ENCODE data around the gene CCL5. TPM values are rescaled to one million over a fixed set of nuclear protein-coding genes. Genes with fewer than 3 reads are reported as not detected.

CCL5 gene
- polyA plus RNA-seq, 2 of the 4 experiments (the other 2 are of a cell fraction): 0.12 to 0.31 TPM

- Histone ChIP-seq H3K4me3 (no peak overlapping the region), H3K9me3 (no peaks in the 10 kb centered on the region), H3K4me1 (no peaks in the 10 kb centered on the region), H3K4me2 (no peak overlapping the region), H3K27ac (no peak overlapping the region)
- DNase-seq (ENCODE audit: low read depth in 1 of 2, low spot score in 1 of 2): no peak
- FAIRE-seq: no peak
- 87% methylated on average over 4 of the region's 4 CpGs for WGBS (ENCODE audit: missing lambda C conversion rate)
- CTCF ChIA-PET: interaction anchor here (1.2 to 5.1 kb wide), 10 partner anchors 10 to 635 kb away, joined by 3 to 41 read pairs (median 8); no protein-coding TSS in a partner anchor
- 0 out of 6 replicates have a peak, but pooled peaks of 1 of the 2 experiments have one; percentile 26 for ATAC-seq
- TF ChIP-seq CTCF (IDR thresholded peaks at IDR 0.05) (no peak), SMC3 (IDR thresholded peaks at IDR 0.05) (no peak), ELK1 (IDR thresholded peaks at IDR 0.05; ENCODE audit: low read depth, low read length) (no peak), TFCP2L1 (CRISPR knock-in tag; IDR thresholded peaks at IDR 0.05) (0 out of 2 replicates have a peak, but pooled peaks have one; percentile 9)
- POLR2A ChIA-PET: interaction anchor here (0.6 to 1.3 kb wide), 2 partner anchors 11 to 39 kb away, joined by 3 read pairs; partner anchors contain the start of gene TAF15
Observed at GRCh38 chr17:35847633-35848373, 32.4 kb downstream of the CCL5 start.

- ATAC-seq (no peak), FAIRE-seq (no peak), DNase-seq (ENCODE audit: low read depth in 1 of 2, low spot score in 1 of 2) (no peak)
- no peak for TF ChIP-seq CBX8 (IDR thresholded peaks at IDR 0.05)
- TF ChIP-seq RAD21 (conservative IDR thresholded peaks at IDR 0.05 in 1 of 2, IDR thresholded peaks at IDR 0.05 in 1 of 2): no peak
- no peak for TF ChIP-seq USF2 (IDR thresholded peaks at IDR 0.05)
- no peak for TF ChIP-seq NPAS2 (CRISPR knock-in tag; IDR thresholded peaks at IDR 0.05; ENCODE audit: borderline replicate concordance)
- no peak for TF ChIP-seq HES2 (IDR thresholded peaks at IDR 0.05)
- no peak for TF ChIP-seq RCOR1 (IDR thresholded peaks at IDR 0.05; ENCODE audit: low read depth, low read length)
- TF ChIP-seq TP53 (CRISPR knock-in tag; IDR thresholded peaks at IDR 0.05): no peak
- ChIA-PET CTCF (interaction anchor here (0.6 to 5.1 kb wide), 9 partner anchors 13 to 1803 kb away, joined by 3 to 24 read pairs (median 6); no protein-coding TSS in a partner anchor), POLR2A (no interaction called here)
- Histone ChIP-seq H3K4me2 (no peak overlapping the region), H3K27ac (no peak overlapping the region), H3K4me3 (no peak overlapping the region), H3K4me1 (no peaks in the 10 kb centered on the region), H3K9me3 (no peaks in the 10 kb centered on the region)
- WGBS (ENCODE audit: missing lambda C conversion rate): 89% methylated on average over 2 of the region's 2 CpGs
Observed at GRCh38 chr17:35847006-35847405, 33.2 kb downstream of the CCL5 start.

- DNase-seq (ENCODE audit: low read depth in 1 of 2, low spot score in 1 of 2) (no peak), ATAC-seq (no peak), FAIRE-seq (no peak)
- ChIA-PET POLR2A (no interaction called here), CTCF (interaction anchor here (0.6 to 5.1 kb wide), 6 partner anchors 12 to 303 kb away, joined by 3 to 24 read pairs (median 5); partner anchors contain the start of gene RDM1)
- no peak overlapping the region for H3K4me2 ChIP-seq
- no peaks in the 10 kb centered on the region for H3K9me3 ChIP-seq
- peaks cover 4% of the 10 kb centered on the region; the same call in 2 of the 3 replicates for H3K4me1 ChIP-seq
- H3K4me3 ChIP-seq: no peak overlapping the region
- TF ChIP-seq ATOH8 (CRISPR knock-in tag; IDR thresholded peaks at IDR 0.05; ENCODE audit: low read depth) (no peak), HMGXB4 (CRISPR knock-in tag; IDR thresholded peaks at IDR 0.05; ENCODE audit: borderline replicate concordance) (no peak), HES2 (IDR thresholded peaks at IDR 0.05) (no peak), POLR2A (IDR thresholded peaks at IDR 0.05; ENCODE audit: low read length) (no peak), HDAC2 (IDR thresholded peaks at IDR 0.05) (no peak), POLR2AphosphoS2 (conservative IDR thresholded peaks at IDR 0.05; ENCODE audit: low read length) (no peak), CHD2 (IDR thresholded peaks at IDR 0.05; ENCODE audit: low read length, partially characterized antibody) (no peak), TP53 (CRISPR knock-in tag; IDR thresholded peaks at IDR 0.05) (no peak), MAX (IDR thresholded peaks at IDR 0.05) (no peak), HOXB13 (CRISPR knock-in tag; IDR thresholded peaks at IDR 0.05; ENCODE audit: low read depth) (no peak)
- H3K27ac ChIP-seq: no peak overlapping the region
- WGBS (ENCODE audit: missing lambda C conversion rate): 94% methylated on average over 3 of the region's 3 CpGs
Observed at GRCh38 chr17:35846055-35846809, 33.9 kb downstream of the CCL5 start.

All from A549 (cell line).